ENCODE results near the gene POFUT1.
"Not testable (repeated sequence)": the region's sequence is repeated elsewhere in the genome, so short reads cannot be mapped to it uniquely, and the experiment has no call there.

POFUT1 gene

DNA sequence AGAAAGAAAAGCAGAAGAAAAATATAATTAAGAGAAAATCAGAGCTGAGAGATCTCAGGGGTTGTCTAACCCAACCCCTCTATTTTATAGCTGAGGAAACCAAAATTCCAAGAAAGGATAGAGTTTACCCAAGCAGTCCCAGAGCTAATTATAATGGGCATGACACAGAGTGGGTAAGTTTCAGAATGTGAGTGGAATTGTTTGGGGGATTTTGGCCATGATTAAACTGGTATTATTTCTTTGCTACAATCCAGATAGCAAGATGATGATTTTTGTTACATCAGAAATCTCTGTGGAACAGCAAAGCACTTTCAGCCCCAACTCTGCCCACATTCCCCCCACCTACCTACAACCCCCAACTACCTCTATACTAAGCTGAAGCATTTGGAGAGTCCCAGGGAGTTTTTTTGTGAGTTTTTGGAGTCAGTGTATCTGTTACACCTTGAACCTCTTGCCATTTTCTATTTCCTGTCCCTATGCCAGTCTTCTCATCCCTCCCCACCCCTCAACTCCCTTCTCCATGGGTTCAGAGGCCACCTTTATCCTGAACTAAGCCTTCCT lies 24.7 kb downstream of the POFUT1 start:
- no peak for DNase-seq (ENCODE audit: low read depth, low spot score)
- H3K27ac ChIP-seq = no peak overlapping the region

DNA sequence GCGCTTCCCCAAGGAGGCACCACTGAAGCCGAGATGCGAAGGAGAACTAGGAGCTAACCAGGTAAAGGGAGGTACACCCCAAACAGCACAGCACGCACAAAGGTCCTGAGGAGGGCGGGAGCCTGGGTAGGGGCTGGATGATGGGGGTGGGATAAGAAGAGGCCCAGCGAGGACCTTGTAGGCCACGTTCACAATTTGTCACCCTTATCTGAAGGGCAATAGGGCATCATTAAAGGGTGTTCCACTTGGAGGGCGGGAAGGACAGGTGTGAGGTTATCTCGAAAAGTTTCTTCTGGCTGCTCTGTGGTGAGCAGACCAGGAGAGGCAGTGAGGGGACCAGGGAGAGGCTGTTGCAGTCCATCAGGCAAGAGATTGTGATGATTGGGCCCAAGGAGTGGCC lies 25.6 kb downstream of the POFUT1 start:
- no peak overlapping the region for H3K27ac ChIP-seq
- DNase-seq (ENCODE audit: low read depth, low spot score) = no peak

DNA sequence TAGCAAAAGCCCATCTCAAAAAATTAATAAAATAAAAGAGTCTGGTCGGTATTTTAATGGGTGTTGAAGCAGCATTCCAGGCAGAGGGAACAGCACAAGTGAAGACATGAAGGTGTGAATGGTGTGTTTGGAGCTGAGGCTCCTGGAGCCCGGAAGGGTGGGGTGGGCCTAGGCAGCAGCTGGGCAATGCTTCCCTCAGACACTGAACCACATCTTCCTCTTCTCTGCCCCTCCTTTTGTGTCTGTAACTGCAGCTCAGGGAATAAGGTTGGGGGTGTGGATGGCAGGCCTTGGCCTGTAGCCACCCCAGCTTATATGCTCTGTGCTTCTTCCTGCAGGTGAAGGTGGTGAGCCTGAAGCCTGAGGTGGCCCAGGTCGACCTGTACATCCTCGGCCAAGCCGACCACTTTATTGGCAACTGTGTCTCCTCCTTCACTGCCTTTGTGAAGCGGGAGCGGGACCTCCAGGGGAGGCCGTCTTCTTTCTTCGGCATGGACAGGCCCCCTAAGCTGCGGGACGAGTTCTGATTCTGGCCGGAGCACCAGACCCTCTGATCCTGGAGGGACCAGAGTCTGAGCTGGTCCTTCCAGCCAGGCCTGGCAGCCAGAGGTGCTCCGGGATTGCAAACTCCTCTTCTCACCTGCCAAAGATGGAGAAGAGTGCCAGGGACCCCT lies 26.6 kb downstream of the POFUT1 start:
- no peak for DNase-seq (ENCODE audit: low read depth, low spot score)
- no peak overlapping the region for H3K27ac ChIP-seq

DNA sequence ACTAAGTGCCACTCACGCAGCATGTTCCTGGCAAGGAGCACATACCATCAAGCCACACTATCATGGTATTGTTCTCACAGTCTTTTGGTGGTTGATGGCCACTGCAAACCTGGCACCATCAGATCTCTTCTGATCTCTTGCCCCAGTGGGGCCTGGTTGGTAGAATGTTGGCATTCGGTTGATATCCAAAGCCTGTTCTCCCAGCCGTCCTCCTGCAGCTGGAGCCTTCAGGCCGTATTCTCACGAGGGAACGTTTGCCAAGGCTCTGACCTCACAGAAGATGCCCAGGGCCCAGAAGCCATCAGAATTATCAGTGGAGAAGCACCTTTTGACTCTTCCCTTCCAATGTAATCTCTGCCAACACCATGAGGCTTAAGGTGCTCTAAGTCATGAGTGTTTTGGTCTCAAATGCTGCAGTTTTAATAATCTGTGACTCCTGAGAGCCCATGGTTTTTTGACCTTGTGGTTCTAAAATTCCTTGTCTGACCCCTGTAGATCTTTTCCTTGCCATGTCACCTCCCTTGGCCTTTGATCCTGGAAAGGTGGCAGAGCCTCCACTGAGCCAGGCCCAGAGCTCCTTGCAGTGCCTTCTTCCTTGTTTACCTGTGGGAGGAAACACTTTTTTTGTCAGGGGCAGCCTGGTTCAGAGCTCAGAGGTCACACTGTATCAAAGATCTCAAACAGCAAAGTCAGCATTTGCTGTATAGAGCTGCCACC lies 27.8 kb downstream of the POFUT1 start:
- H3K27ac ChIP-seq = peak overlapping the region; percentile 40
- no peak for DNase-seq (ENCODE audit: low read depth, low spot score)

DNA sequence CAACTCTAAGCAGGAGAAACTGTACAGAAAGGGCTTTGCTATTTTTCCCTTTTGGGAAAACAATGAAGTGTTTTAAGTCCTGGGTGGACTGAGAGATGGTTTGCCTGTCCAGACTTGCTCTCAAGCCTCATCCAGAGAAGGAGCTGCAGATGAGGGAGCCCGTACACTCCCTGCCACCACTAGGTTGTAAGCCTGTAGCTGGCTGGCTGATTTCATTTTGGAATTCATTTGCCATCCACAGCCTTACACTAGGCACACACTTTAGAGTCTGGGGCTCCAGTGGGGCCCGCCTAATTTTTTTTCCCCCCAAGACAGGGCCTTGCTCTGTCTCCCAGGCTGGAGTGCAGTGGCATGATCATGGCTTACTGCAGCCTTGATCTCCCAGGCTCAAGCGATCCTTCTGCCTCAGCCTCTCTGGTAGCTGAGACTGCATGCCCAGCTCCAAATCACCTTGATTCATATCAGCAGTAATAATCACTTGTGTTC lies 28.4 kb downstream of the POFUT1 start:
- H3K27ac ChIP-seq = peak overlapping the region; percentile 40
- DNase-seq (ENCODE audit: low read depth, low spot score) = no peak

DNA sequence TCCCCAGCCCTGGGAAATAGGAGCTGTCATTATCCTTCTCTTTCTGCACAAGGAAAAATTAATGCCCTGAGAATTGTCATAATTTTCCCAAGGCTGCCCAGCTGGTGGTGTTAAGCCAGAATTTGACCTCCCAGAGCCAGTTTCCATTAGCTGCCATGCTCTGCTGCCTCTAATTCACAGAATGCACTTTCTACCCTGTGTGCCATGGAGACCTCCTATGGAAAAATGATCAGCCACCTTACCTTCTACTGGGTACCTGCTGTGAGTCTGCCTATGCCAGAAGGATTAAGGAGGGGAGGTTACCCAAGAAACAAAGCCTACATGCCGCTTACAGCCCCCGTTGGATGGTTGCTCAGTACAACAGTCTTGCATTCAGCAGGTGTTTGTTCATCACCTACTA lies 29.1 kb downstream of the POFUT1 start:
- H3K27ac ChIP-seq = no peak overlapping the region

DNA sequence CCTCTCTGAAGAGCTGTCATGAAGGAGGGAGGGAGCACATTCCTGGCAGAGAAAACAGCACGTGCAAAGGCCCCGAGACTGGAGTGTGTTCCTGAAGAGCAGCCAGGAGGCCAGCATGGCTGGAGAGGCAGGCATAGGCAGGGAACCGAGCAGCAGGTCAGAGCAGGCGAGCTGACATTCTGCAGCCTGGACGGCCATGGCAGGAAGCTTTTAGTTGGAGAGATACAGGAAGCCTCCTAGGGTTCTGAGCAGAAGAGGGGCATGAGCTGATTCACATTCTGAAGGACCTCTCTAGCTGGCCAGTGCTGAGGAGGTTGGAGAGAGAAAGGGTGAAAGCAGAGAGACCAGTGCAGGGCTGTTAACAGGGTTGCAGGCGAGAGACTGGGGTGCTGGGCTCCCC lies 29.7 kb downstream of the POFUT1 start:
- no peak overlapping the region for H3K27ac ChIP-seq
- DNase-seq (ENCODE audit: low read depth, low spot score) = no peak

More for the DNA sequence above, 29.1 kb downstream of the POFUT1 start:
- DNase-seq (ENCODE audit: low read depth, low spot score) = no peak

DNA sequence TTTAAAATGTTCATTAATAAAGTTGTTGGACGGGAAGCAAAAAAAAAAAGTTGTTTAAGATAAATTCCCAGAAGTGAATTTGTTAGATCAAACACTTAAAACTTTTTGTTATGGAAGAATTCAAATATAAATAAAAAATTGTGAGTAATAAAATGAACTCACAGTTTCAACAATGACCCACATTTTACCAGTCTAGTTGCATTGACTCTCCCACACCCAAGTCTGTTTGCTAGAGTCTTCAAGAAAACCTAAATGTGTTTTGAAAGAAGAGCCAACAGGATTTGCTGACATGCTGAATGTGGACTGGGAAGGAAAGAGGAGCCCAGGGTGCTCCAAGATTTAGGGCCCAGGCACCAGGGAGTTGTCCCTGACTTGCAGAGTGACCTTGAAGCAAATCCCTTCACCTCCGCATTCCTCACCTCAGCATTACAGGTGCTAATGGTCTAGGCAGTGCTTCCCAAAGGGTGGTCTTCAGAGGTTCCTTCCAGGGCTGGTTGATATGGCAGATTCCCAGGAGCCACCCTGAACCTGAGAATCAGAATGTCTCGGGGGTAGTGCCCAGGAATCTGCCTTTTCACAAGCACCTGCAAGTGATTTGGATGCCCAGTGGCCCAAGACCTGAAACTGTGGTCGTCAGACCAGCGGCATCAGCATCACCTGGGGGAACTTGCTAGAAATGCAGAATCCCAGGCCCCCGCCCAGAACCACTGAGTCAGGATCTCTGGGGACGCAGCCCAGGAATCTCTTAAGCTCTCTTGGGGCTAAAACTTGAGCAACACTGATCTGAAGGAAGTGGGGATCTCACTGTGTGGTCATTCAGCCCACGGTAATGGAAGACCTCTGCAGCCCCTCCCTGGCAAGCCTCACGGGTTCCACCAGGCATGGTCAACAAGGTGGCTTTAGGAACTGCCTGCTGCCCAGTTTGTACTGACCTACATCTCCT lies 31.1 kb downstream of the POFUT1 start:
- H3K27ac ChIP-seq = no peak overlapping the region
- no peak for DNase-seq (ENCODE audit: low read depth, low spot score)

DNA sequence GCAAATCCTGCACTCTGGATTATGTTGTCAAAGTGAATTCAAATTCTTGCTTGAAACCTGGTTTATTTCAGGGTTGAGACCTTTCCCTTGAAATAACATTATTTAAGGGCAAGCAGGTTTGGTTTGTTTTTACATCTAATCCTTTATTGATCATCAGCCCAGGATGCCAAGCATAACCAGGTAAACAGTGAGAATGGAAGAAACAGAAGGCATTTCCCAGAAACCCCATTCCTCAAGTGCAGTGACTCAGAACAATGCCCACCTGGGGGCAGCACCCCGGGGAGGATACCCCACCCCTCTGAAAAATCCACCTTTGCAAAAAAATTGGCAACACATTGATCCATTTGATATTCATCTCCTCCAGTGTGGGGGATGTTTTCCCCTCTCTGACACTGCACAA lies 32.5 kb downstream of the POFUT1 start:
- no peak for DNase-seq (ENCODE audit: low read depth, low spot score)
- no peak overlapping the region for H3K27ac ChIP-seq

DNA sequence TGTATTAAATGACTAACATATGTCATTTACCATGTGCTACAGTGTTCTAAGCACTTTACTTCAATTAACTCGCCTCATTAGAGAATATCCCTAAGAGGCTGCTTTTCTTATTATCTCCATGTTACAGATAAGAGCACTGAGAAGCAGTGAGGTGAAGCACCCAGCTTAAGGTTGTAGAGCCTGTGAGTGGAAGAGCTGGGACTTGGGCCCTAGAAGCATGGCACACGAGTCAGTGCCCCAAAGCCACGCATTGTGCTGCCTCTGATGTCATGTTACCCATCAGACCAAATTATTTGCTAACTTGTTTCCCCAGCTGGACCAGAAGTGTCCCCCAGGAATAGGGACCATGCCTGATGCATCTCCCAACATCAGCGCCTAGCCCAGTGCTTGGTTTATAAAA lies 34.1 kb downstream of the POFUT1 start:
- no peak for DNase-seq (ENCODE audit: low read depth, low spot score)
- no peak overlapping the region for H3K27ac ChIP-seq

DNA sequence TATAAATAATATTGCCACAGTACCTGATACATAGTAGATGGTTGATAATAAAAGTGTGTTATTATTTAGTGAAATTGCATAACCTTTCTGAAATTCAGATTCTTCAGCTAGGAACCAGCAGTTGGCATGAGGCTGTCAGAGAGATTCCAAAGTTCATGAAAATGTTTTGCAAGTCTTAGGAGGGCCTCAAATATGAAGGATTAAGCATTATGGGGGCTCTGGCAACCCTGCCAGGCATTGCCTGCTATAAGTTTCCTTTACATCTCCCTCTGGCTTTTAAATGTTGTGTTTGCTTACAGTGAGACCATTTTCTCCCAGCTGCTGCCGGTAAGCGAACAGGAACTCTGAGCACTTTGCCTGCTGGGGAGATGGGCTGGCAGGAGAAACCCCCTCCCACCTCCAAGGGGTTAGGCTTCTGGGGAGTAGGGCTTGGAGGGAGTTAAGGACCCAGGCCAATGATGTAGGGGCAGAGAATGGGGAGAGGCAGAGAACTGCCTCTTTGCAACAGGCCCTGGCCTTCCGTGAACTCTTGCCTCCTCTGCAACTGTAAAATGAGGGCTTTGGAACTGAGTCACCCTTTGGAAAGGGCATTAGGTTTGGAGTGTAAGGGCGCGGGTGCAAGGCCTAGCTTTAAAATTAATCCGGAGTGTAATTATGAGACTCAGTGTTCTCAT lies 36.6 kb downstream of the POFUT1 start:
- H3K27ac ChIP-seq = no peak overlapping the region
- DNase-seq (ENCODE audit: low read depth, low spot score) = no peak

DNA sequence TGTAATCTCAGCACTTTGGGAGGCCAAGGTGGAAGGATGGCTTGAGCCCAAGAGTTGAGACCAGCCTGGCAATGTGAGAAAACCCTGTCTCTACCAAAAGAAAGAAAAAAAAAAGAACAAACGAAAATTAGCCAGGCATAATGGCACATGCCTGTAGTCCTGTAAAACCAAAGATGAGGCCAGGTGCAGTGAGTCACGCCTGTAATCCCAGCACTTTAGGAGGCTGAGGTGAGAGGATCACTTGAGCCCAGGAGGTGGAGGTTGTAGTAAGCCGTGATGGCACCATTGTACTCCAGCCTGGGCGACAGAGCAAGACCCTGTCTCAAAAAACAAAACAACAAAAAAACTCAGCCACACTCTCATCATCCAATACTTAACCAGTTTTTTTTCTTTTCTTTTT lies 37.3 kb downstream of the POFUT1 start:
- DNase-seq (ENCODE audit: low read depth, low spot score) = no peak
- no peak overlapping the region for H3K27ac ChIP-seq

DNA sequence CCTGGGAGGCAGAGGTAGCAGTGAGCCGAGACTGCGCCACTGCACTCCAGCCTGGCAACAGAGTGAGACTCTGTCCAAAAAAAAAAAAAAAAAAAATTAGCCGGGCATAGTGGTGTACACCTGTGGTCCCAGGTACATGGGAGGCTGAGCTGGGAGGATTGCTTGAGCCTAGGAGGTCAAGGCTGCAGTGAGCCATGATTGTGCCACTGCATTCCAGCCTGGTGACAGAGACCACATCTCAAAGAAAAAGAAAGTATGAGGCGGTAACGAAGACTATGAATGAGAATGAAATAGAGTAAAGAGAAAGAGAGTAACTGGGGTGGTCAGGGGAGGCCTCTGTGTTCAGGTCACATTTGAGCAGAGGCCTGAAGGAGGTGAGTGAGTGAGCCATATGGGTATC lies 38.5 kb downstream of the POFUT1 start:
- DNase-seq (ENCODE audit: low read depth, low spot score); H3K27ac ChIP-seq: not testable (repeated sequence)

DNA sequence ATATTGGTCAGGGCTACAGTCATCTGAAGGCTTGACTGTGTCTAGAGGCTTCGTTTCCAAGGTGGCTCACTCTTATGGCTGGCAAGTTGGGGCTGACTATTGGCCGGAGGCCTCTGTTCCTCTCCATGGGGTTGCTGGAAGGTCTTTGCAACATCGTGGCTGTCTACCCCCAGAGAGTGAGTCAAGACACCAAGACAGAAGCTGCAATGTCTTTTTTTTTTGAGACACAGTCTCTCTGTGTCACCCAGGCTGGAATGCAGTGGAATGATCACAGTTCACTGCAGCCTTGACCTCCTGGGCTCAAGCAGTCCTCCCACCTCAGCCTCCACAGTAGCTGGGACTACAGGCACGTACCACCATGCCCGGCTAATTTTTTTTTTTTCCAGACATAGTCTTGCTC lies 40.4 kb downstream of the POFUT1 start:
- H3K27ac ChIP-seq = no peak overlapping the region
- no peak for DNase-seq (ENCODE audit: low read depth, low spot score)

DNA sequence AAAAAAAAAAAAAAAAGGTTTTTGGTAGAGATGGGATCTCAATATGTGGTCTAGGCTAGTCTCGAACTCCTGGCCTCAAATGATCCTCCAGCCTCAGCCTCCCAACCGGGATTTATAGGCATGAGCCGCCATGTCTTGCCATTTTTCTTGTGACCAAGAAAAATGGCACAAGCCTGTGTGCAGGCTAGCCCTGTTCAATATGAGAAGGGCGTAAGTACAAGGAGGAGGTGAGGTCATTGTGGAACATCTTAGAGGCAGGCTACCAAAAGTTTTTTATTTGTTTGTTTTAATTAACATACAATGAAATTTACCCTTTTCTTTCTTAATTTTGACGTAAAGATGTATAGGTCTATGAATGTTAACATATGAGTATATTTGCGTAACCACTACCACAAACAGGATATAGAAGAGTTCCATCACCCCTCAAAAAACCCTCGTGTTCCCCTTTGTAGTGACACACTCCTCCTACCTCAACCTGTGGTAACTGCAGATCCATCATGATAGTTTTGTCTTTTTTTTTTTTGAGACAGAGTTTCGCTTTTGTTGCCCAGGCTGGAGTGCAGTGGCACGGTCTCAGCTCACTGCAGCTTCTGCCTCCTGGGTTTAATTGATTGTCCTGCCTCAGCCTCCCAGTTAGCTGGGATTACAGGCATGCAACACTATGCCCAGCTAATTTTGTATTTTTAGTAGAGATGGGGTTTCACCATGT lies 41.5 kb downstream of the POFUT1 start:
- no peak overlapping the region for H3K27ac ChIP-seq
- DNase-seq (ENCODE audit: low read depth, low spot score) = no peak

DNA sequence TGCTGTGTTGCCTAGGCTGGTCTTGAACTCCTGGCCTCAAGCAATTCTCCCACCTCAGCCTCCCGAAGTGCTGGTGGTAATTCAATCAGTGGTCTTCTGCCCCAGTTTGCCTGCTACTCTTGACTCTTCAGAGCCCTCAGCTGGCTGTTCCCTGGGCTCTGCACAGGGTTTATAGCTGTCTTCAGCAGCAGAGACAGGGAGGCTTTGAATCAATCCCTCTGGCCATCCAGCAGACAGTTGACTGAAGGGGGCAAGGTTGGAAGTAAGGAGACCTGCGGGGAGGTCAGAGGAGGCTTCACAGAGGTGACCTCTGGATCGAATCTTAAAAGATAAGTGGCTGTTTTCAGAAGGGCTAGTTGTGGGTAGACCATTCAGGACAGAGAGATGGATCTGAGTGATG lies 43.8 kb downstream of the POFUT1 start:
- H3K27ac ChIP-seq = no peak overlapping the region
- DNase-seq (ENCODE audit: low read depth, low spot score) = no peak

DNA sequence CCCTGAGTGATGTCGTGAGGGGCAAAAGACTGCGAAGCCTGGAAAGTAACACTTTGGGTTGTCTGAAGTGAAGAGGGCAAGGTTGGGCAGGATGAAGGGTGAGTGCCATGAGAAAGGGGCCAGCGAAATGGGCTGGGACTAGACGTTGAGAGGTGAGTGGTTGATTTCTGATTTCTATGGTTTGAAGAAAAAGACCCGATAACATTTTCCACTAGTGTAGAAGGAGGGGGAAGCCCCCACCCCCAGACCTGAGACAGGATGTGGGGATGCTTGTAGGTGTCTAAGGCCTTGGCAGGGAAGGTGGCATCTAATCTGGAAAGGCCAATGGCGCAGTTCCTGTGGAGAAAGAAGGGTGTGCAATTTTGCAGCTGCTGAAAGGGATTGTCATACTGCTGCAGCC lies 44.5 kb downstream of the POFUT1 start:
- no peak for DNase-seq (ENCODE audit: low read depth, low spot score)

DNA sequence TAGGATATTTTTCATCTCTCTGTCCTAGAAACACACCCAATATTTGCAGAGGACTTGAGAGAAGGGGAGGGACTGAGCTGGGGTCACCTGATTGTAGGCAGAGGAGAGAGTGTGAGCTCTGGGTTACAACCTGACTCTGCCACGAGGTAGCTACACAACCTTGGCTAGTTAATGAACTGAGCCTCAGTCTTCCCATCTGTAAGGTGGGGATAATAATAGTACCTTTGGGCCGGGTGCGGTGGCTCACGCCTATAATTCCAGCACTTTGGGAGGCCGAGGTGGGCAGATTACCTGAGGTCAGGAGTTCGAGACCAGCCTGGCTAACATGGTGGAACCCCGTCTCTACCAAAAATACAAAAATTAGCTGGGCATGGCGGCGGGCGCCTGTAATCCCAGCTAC lies 53.3 kb downstream of the POFUT1 start:
- not testable (repeated sequence) for DNase-seq (ENCODE audit: low read depth, low spot score); H3K27ac ChIP-seq

More for the DNA sequence above, 44.5 kb downstream of the POFUT1 start:
- H3K27ac ChIP-seq = no peak overlapping the region

DNA sequence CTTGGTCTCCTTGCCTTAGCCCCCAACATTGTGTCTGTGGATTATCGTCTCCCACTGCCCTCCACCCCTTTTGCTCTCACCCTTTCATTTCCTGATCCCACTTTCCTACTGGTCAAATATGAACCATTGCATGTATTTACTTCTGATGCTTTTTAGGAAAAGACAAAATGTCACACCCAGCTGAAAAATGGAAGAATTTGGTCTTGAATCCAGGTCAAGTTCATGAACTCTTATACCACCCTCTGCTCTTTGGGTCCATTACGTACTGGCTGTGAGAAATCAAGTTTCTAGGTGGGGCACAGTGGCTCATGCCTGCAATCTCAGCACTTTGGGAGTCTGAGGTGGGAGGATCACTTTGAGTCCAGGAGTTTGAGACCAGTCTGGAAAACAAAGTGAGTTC lies 54.0 kb downstream of the POFUT1 start:
- H3K27ac ChIP-seq = no peak overlapping the region
- DNase-seq (ENCODE audit: low read depth, low spot score) = no peak
